Endothelial cell of umbilical vein (primary cell): ENCODE results near the gene EVI2B.

Experiments used
- CTCF ChIP-seq, 2 donors: IDR thresholded peaks; 1 replicate in 1 of 2; 2 replicates in 1 of 2; pipeline ENCODE4 v1.5.1; 2011; ENCODE audit warnings: low read length in 2 of 2, mild to moderate bottlenecking in 2 of 2, moderate library complexity in 2 of 2, control low read depth in 1 of 2, inconsistent platforms in 1 of 2, low read depth in 1 of 2; ENCODE audit not compliant: insufficient read depth in 1 of 2; ENCODE audit errors: extremely low read depth in 1 of 2
- EZH2 ChIP-seq: IDR thresholded peaks from 2 replicates; pipeline ENCODE4 v1.6.1; 2012; ENCODE audit warnings: borderline replicate concordance, low read depth, mild to moderate bottlenecking, moderate library complexity, low read length, inconsistent platforms; ENCODE audit not compliant: severe bottlenecking
- POLR2A ChIP-seq: IDR thresholded peaks from 2 replicates; pipeline ENCODE4 v1.6.1; 2012; ENCODE audit warnings: low read depth, mild to moderate bottlenecking, control low read depth, low read length
- POLR2AphosphoS5 ChIP-seq: IDR thresholded peaks from 2 replicates; pipeline ENCODE4 v1.6.1; 2012; ENCODE audit warnings: low read depth, mild to moderate bottlenecking, control low read depth, low read length, moderate library complexity; ENCODE audit not compliant: insufficient read depth

- TF ChIP-seq POLR2A (no peak), CTCF (IDR thresholded peaks at IDR 0.05; ENCODE audit: extremely low read depth in 1 of 2, insufficient read depth in 1 of 2, low read depth in 1 of 2, low read length in 2 of 2) (no peak), EZH2 (no peak), POLR2AphosphoS5 (no peak)
Observed at GRCh38 chr17:31328160-31328535, 14.3 kb upstream of the EVI2B start.
